Measurements from ENCODE around the gene KIF2C.
"Not testable (repeated sequence)": the region's sequence is repeated elsewhere in the genome, so short reads cannot be mapped to it uniquely, and the experiment has no call there.

Gene KIF2C

DNA sequence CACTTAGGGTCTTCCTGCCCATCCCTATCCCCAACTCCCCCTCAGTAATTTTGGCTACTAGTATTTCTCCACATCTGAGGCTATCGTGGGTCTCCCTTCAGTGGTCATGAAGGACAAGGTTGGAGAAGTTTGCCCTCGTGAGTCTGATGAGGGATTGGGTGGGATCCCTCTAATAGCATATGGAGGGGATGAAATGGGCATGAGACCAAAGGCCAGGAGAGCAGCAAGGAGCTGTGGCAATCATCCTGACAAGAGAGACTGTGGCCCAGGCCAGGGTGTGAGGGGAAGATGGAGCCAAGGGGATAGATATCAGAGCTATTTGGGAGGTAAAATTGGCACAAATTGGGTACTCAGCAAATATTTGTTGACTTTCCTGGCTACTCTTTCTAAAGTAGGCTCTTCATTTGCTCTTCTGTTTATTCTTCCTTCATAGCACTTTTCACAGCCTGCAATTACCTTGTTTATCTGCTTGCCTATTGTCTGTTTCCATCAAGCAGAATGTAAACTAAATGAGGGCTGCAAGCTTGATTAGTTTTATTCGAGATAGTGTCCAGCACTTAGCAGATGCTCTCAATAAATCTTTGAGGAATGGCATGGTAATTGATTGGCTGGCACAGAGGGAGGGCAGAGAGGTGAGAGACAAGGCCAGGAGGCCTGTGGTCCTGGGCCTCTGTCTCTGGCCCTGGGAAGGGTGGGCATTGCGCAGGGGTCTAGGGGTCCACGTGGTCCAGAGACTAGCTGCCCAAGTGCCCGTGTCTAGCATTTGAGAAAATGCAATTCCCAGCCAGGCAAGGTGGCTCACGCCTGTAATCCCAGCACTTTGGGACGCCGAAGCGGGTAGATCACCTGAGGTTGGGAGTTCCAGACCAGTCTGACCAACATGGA, 59.1 kb downstream of the KIF2C start:
- no peak for DNase-seq (ENCODE audit: low read depth, low spot score)

DNA sequence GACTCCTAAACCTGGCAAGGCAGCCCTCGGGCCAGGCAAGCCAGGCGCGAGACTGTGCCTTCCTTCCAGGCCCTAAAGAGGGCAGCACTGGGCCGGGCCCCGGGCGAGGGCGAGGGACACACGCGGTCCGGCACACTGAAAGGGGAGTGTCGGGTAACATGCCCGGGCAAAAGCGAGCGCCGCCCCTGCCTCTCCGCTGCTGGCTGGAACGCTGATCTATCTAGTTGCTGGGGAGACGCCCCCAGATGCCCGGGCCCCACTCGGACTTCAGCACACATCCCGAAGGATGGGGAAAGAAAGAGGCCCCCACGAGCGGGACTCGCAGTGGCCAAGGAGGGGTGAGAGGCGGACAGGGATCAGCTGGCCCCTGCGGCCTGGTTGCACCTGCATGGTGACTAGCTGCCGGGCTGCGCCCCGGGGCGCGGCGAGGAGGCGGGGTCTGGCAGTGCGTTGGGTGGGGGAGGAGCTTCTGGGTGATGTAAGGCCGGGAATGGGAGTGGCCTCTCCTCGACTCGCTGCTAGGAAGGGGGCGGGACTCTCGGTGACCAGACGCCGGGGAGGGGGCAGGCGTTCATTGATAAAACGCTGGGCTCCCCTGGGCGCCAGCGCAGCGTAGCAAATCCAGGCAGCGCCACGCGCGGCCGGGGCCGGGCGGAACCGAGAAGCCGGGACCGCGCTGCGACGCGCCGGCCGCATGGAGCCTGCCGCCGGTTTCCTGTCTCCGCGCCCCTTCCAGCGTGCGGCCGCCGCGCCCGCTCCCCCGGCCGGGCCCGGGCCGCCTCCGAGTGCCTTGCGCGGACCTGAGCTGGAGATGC, 60.3 kb downstream of the KIF2C start, which contains the start of gene PLK3:
TSS of gene PLK3 (plus strand) at position 608 of the 815 bp plus-strand sequence. CDS start at position 695, 87 bp downstream.
- DNase-seq (ENCODE audit: low read depth, low spot score) = peak; percentile 96

DNA sequence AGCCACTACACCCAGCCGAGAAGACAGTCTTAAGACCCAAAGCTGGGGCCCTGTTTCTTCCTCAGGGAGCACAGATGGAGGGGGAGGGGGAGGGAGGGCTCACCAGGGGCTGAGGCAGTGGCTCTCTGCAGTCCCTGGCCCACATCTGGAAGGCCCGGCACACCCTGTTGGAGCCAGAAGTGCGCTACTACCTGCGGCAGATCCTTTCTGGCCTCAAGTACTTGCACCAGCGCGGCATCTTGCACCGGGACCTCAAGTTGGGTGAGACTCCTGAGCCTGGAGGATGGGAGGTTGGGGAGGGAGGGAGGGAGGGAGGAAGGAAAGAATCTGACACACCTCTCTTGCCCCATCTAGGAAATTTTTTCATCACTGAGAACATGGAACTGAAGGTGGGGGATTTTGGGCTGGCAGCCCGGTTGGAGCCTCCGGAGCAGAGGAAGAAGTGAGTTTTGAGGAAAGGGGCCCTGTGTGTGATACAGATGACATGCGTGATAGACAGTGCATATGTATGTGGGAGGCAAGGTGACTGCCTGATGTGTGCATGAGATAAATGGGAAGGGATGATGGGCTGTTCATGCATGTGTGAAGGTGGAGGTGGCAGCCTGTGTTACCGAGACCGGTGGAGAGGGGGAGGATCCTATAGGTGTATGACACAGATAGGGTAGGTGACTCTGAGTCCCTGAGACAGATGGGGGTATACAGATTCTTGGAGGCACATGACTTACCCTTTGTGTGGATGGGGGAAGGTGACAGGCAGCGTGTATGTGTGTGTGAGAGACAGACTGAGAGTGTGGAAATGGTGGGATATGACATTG, 62.1 kb downstream of the KIF2C start:
- no peak for DNase-seq (ENCODE audit: low read depth, low spot score)

DNA sequence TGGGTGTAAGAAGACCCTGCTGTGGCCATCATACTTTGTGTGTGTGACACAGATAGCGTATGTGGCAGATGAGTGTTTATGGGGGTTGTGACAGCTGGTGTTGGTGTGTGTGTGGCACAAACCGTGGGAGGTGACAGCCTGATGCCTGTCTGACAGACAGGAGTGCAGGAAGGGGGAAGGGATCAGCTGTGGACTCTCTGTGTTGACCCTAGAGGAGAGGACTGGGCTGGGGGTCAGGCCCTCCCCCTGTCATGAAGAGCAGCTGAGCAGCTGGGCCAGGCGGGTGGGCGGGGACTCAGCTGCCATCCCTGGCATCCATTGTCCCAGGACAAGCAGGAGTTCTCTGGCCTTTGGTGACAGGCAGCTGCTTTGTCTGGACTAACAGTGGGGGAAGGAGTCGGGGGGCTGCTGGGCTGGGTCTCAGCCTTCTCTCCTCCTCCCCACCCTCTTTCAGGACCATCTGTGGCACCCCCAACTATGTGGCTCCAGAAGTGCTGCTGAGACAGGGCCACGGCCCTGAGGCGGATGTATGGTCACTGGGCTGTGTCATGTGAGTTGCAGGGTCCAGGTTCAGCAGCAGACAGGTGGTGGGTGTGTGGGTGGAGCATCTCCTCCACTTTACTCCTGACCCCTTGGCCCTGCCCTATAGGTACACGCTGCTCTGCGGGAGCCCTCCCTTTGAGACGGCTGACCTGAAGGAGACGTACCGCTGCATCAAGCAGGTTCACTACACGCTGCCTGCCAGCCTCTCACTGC, 62.8 kb downstream of the KIF2C start:
- DNase-seq (ENCODE audit: low read depth, low spot score) = no peak

DNA sequence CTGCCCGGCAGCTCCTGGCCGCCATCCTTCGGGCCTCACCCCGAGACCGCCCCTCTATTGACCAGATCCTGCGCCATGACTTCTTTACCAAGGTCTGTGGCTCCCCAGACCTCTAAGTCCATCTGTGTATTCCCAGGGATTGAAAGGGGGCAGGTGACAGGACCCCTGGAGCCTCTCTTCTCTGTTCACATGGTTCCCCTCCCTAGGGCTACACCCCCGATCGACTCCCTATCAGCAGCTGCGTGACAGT, 63.4 kb downstream of the KIF2C start:
- no peak for DNase-seq (ENCODE audit: low read depth, low spot score)

DNA sequence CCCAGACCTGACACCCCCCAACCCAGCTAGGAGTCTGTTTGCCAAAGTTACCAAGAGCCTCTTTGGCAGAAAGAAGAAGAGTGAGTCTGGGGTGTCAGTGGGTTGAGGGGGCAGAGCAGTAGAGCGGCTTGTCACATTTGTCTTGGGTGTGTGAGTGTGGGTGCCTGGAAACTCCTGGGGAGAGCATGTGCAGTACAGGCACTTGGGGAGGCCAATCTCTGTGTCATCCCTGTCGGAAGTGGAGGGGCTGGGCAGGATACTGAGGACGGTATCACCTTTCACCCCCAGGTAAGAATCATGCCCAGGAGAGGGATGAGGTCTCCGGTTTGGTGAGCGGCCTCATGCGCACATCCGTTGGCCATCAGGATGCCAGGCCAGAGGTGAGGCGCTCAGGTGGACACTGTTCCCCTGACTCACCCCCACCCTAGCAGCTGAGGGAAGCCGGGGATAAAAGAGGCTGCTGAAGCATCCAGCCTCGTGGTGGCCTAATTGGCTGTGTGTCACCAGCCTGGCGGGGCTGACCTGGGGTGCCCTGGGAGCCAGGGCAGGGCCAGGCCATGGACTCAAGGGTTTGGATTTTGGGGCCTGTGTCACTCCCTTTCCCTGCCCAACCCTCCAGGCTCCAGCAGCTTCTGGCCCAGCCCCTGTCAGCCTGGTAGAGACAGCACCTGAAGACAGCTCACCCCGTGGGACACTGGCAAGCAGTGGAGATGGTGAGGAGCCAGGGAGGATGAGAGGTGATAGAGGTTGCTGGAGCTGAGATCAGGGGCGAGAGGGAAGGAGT, 63.9 kb downstream of the KIF2C start:
- DNase-seq (ENCODE audit: low read depth, low spot score) = no peak

DNA sequence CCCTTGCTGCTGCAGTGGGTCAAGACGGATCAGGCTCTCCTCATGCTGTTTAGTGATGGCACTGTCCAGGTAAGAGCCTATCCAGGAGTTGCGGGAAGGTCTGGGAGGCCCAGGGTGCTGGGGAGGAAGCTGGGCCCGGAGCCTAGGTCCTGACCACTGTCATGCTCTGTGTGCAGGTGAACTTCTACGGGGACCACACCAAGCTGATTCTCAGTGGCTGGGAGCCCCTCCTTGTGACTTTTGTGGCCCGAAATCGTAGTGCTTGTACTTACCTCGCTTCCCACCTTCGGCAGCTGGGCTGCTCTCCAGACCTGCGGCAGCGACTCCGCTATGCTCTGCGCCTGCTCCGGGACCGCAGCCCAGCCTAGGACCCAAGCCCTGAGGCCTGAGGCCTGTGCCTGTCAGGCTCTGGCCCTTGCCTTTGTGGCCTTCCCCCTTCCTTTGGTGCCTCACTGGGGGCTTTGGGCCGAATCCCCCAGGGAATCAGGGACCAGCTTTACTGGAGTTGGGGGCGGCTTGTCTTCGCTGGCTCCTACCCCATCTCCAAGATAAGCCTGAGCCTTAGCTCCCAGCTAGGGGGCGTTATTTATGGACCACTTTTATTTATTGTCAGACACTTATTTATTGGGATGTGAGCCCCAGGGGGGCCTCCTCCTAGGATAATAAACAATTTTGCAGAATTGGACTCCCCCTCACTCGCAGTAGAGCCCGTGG, 65.8 kb downstream of the KIF2C start:
- no peak for DNase-seq (ENCODE audit: low read depth, low spot score)

DNA sequence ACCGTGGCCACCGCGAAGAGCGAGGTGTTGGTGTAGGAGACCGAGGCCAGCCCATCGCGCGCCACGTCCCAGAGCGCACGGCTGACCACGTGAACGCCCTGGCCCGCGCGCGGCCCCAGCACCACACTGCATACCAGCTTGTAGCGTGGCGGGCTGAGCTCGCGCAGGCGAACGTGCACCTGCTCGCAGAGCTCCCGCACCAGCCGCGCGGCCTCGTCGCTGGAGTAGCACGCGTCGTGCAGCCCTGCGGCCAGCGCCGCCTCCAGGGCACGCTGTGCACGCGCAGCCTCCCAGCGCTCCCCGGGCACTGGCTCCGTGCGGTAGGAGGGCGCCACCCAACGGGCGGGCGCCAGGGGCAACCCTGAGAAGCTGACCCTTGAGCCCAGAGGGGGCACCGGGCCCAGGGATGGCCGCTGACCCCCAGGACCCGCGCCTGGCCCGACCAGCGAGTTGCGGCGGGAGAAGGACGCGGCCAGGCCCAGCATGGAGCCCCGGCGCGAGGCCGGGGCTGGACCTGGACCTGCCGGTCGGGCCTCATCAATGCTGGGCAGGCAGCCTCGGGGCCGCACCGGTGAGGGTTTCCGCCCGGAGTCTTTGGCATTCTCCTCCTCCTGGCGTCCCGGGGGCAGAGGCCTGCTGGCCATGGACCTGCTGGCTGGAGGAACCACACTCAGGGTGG, 66.5 kb downstream of the KIF2C start:
- no peak for DNase-seq (ENCODE audit: low read depth, low spot score)

DNA sequence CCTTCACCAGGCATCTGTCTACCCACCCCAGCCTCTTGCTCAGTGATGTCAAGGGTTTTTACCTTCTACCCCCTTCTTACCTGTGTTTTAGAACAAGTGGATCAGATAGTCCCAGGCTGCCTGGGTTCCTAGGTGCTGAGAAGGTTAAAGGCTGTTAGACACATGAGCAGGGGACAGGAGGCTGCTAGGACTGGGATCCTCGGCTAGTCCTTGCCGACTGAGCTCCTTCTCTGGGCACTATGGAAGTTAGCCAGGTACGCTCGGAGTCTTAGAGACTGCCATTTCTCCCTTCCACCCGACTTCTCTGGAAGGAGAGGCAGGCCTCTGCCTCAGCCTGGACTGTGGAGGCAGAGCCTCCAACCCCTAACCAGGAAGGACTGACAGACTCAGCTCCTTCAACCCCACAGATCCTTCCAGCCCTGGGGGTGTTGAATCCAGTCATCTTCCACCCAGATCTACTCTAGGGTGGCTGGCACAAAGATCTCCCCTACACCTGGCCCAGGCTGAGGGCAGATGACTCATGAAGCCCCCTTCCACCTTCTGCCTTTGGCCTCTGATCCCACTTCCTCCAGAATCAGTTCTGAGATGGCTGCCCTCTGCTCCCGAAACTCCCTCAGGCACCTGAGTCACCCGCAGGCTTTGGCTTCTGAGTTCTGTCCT, 67.2 kb downstream of the KIF2C start, which contains the start of gene DYNLT4:
TSS of gene DYNLT4 (minus strand) at position 648 of the 660 bp plus-strand sequence. CDS start 683 bp downstream, outside the sequence.
- no peak for DNase-seq (ENCODE audit: low read depth, low spot score)

DNA sequence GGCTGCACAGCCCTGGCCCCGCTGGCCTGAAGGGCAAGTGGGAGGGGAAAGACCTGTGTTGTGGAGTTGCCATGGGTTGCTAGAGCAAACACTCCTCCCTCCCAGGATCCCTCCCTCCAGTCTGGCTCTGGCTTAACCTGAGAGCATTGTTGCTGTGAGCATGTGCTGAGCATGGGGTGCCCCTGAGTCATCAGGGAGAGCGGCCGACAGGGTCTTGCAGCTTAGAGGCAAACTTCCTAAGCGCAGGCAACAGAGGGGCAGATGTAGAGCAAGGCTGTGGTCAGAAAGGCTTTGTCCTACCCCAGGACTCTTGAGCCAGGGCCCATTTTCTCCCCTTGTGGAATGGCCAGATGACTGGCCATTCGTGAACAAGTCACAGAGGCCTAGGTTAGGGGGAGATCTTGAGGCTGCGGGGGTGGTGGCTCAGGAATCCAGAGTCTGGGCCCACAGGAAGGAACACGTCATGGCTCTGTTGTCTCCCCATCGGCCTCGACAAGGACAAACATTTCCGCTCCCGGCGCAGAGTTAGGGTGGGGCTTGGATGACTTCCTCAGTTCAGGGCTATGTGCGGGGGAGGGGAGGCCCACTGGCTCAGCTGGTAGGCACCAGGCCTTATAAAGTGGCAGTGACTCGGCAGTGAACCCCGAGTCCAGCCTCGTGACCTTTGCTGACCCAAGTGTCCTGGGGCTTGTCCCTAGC, 67.9 kb downstream of the KIF2C start:
- peak; percentile 95 for DNase-seq (ENCODE audit: low read depth, low spot score)

DNA sequence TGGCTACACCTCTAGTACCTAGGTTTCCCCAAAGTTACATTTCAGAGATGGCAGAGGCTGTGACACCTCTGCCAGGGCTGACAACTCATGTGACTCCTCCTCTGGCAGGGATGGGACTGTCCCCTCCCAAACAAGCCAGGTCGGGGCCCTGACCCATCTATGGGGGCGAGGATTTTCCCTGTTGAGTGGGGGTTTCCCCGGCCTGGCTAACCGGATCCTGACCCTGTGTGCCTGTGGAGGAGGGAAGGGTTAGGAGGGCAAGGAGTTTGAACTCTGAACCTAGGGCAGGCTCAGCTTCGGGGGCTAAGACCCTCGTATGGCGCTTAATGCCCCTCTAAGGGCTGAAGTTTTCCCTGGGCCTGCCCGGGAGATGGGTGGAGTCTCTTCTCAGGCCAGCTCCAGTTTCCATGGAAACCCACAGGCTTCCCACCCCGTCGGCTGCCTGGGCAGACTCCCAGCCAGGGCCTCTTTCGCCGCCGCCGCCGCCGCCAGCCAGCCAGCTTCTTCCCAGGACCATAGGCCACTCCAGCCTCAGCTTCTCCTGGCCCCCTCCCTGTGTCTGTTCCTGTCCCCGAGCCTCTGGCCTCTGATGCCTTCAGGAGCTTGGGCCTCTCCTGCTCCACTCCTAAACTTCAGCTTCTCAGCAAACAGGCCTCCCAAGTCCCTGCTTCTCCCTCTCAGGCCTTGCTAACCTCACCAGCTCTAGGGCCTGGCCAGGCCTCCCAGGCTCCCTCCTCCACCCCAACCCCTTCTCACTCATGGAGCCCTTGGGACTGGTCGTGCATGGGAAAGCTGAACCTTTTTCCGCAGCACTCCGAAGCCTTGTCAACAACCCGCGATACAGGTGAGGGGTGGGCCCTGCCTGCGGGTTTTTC, 68.7 kb downstream of the KIF2C start, which contains the start of gene BTBD19:
TSS of gene BTBD19 (plus strand) at position 461 of the 875 bp plus-strand sequence. CDS start at position 759, 298 bp downstream.
- DNase-seq (ENCODE audit: low read depth, low spot score) = no peak

DNA sequence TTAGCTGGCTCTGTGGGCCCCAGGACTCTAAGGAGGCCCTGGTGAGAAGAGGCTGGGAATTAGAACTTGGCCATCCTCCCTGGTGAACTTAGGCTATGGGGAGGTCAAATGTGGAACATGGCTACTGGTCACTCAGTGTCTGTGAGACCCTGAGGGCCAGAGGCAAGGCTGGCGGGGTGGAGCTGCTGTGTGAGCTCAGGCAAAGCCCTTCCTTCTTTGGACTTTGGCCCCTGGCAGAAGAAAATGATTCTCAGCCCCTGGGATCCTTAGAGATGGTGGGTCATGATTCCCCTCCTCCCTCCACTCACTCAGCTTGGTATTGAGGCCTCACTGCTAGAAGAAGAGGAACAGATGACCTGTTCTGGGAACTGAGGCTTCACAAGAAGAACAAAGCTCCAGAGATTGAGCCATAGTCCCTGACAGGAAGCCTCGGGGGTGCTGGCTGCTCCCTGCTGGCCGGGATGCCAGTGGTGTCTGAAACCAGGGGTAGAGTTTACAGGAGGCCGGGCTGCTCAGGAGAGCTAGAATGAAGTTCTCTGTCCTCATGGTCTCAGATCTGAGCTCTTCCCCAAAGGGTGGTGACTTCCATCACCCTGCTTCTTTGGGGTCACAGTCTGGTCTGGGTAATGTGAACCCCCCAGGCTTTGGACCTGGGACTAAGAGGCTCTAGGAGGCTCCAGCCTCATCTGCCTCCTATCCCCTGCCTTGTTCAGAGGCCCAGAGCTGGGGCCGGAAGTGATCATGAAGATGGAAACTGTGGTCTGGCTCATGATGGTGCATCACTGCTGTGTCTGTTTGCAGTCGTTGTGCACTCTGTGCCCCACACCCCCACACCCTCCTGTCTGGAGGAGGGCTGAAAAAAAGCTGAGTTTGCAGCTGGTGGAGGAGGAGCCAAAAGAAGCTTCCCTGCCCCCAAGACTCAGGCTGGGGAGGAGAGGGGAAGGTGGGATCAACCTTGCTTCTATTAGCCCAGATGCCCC, 69.6 kb downstream of the KIF2C start:
- DNase-seq (ENCODE audit: low read depth, low spot score) = peak; percentile 71

DNA sequence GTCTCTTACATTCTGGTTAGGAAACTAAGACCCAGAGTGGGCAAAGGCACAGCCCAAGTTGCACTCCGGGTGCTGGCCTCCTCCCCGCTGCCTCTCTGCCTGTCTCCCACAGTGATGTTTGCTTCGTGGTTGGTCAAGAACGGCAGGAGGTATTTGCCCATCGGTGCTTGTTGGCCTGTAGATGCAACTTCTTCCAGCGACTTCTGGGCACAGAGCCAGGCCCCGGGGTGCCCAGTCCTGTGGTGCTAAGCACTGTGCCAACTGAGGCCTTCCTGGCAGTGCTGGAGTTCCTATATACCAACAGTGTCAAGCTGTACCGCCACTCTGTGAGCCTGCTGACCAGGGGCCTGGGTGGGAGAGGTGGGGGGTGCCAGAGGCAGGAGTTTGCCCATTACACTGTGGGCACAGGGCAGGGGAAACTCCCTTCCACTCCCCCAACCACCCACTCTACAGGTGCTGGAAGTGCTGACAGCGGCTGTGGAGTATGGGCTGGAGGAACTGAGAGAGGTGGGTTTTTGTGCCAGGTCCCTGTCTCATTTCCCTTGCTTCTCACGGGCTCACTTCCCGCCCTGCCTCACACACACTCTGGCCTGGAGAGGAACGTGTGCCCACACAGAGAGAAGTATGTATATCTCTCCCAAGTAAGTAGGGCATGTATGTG, 70.6 kb downstream of the KIF2C start:
- DNase-seq (ENCODE audit: low read depth, low spot score) = peak; percentile 84

DNA sequence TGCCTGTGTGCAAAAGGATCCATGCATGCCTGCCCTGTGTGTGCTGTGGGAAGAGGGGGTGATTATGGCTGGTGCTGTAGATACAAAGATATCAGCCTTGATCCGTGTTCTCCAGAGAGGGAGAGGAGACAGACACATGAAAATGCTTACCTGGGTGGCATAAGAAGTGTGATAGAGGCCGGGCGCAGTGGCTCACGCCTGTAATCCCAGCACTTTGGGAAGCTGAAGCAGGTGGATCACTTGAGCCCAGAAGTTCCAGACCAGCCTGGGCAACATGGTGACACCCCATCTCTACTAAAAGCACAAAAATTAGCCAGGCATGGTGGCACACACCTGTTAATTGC, 71.1 kb downstream of the KIF2C start:
- not testable (repeated sequence) for DNase-seq (ENCODE audit: low read depth, low spot score)

DNA sequence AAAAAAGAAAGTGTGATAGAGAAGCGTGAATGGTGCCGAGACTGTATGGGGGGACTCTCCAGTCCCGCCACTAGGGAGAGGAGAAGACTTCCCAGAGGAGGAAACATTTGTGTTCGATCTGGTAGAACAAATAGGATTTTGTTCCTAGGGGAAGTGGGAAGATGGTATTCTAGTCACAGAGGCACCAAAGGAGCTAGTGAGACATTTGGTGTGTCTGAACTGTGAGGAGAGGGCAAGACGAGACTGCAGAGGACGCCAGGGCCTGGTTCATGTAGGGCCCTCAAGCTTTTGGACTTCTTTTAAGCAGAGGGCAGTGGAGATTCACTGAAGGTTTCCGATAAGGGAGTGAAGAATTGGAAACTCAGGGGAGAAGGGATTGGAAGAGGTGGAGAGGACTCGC, 71.6 kb downstream of the KIF2C start:
- DNase-seq (ENCODE audit: low read depth, low spot score) = no peak
